Measurements from ENCODE around the gene CD3E. TPM values are rescaled to one million over a fixed set of nuclear protein-coding genes. Genes with fewer than 3 reads are reported as not detected.

Gene CD3E
- total and polyA plus RNA-seq, 2 of the 8 experiments (the other 6 are each of a cell fraction or from before 2014, with no cell fraction given): not detected

GRCh38 chr11:118287006-118287405 lies 17.5 kb upstream of the CD3E start:
- no peak overlapping the region for H3K4me3 ChIP-seq (ENCODE audit: extremely low read depth in 1 of 4, insufficient read depth in 2 of 4, low read depth in 3 of 4, low read length in 4 of 4)
- no peak overlapping the region for H4K5ac ChIP-seq (ENCODE audit: insufficient read length, low read depth, low read length)
- no peak overlapping the region for H3K18ac ChIP-seq (ENCODE audit: extremely low read depth, low read length)
- H3K79me1 ChIP-seq (ENCODE audit: low read depth, low read length): no peaks in the 10 kb centered on the region
- H4K91ac ChIP-seq (replicated peaks; ENCODE audit: insufficient read length, low read length): no peak overlapping the region
- no peak for TF ChIP-seq NANOG (IDR thresholded peaks at IDR 0.05; ENCODE audit: insufficient read depth, low read depth, low read length, poor library complexity, severe bottlenecking)
- TF ChIP-seq SIN3A (conservative IDR thresholded peaks at IDR 0.05 in 1 of 2, IDR thresholded peaks at IDR 0.05 in 1 of 2; ENCODE audit: low read depth in 1 of 2, low read length in 2 of 2): no peak
- TF ChIP-seq EGR1 (IDR thresholded peaks at IDR 0.05; ENCODE audit: borderline replicate concordance, low read depth, low read length): no peak
- TF ChIP-seq TCF12 (IDR thresholded peaks at IDR 0.05; ENCODE audit: low read depth, low read length): no peak
- TF ChIP-seq SRF (IDR thresholded peaks at IDR 0.05; ENCODE audit: low read depth, low read length): no peak
- no peak for DNase-seq (ENCODE audit: low read depth in 1 of 2, low spot score in 2 of 2)
- H3K79me2 ChIP-seq (ENCODE audit: control insufficient read depth in 1 of 2, insufficient read depth in 2 of 2, low read length in 2 of 2): no peaks in the 10 kb centered on the region
- H2BK12ac ChIP-seq (ENCODE audit: low read depth, low read length): no peak overlapping the region
- no peaks in the 10 kb centered on the region for H3K4me1 ChIP-seq (replicated peaks in 1 of 4; ENCODE audit: control insufficient read depth in 3 of 4, insufficient read depth in 4 of 4, low read length in 3 of 4)
- H2BK5ac ChIP-seq (ENCODE audit: low read depth, low read length): no peak overlapping the region
- H3K9me3 ChIP-seq (ENCODE audit: insufficient read depth in 2 of 2, low read depth in 1 of 2, low read length in 1 of 2): no peaks in the 10 kb centered on the region
- no peaks in the 10 kb centered on the region for H3K36me3 ChIP-seq (ENCODE audit: control insufficient read depth in 2 of 4, insufficient read depth in 4 of 4, low read length in 3 of 4)
- ChIA-PET POLR2A (ENCODE audit: partially characterized antibody) (no interaction called here), CTCF (ENCODE audit: partially characterized antibody) (interaction anchor here (1.5 to 4.5 kb wide), 2 partner anchors 9 to 115 kb away, joined by 3 to 29 read pairs; no protein-coding TSS in a partner anchor)
- H3K56ac ChIP-seq (replicated peaks; ENCODE audit: insufficient read length, low read depth, low read length): no peak overlapping the region
- H3K27ac ChIP-seq (ENCODE audit: low read depth, low read length): no peak overlapping the region
- no peak overlapping the region for H2AK5ac ChIP-seq (ENCODE audit: low read depth, low read length)
- no peak overlapping the region for H3K4ac ChIP-seq (replicated peaks; ENCODE audit: insufficient read length, low read depth, low read length)
- H2BK120ac ChIP-seq (replicated peaks; ENCODE audit: low read depth, low read length): no peak overlapping the region
- no peak overlapping the region for H3K23ac ChIP-seq (ENCODE audit: insufficient read length)
- H3K23me2 ChIP-seq (ENCODE audit: low read depth, low read length): no peaks in the 10 kb centered on the region
- no peak overlapping the region for H2AFZ ChIP-seq (ENCODE audit: low read length)
- no peaks in the 10 kb centered on the region for H4K20me1 ChIP-seq (replicated peaks in 1 of 2; ENCODE audit: control insufficient read depth in 1 of 2, insufficient read depth in 2 of 2, low read length in 2 of 2)
- no peak for FAIRE-seq
- no peaks in the 10 kb centered on the region; a peak in 1 of 7 replicates for H3K27me3 ChIP-seq (replicated peaks in 1 of 4; ENCODE audit: control insufficient read depth in 3 of 4, extremely low read depth in 1 of 4, insufficient read depth in 3 of 4, low read length in 3 of 4)
- no peak overlapping the region for H3K4me2 ChIP-seq (ENCODE audit: insufficient read depth in 1 of 2, low read depth in 2 of 2, low read length in 2 of 2)
- no peak overlapping the region for H3K14ac ChIP-seq (ENCODE audit: insufficient read length)
- H3K9ac ChIP-seq (replicated peaks in 1 of 4; ENCODE audit: extremely low read depth in 1 of 4, low read depth in 3 of 4, low read length in 3 of 4): no peak overlapping the region
- WGBS, 2 experiments (ENCODE audit: extremely low coverage in 1 of 2, insufficient coverage in 1 of 2, insufficient read length in 1 of 2, insufficient replicate concordance in 2 of 2, low coverage in 1 of 2, low lambda C conversion rate in 2 of 2, missing lambda C conversion rate in 1 of 2): 77% methylated on average over 1 of the region's 1 CpG; no CpG with 5 or more reads in 1 of the 2 experiments
- H2BK20ac ChIP-seq (ENCODE audit: low read length): no peak overlapping the region
- H2BK15ac ChIP-seq (ENCODE audit: low read length): no peak overlapping the region
- no peak overlapping the region for H4K8ac ChIP-seq (ENCODE audit: extremely low read depth, insufficient read depth, low read length)

All from H1 (cell line).